ENCODE results near the gene ZAP70.

DNA sequence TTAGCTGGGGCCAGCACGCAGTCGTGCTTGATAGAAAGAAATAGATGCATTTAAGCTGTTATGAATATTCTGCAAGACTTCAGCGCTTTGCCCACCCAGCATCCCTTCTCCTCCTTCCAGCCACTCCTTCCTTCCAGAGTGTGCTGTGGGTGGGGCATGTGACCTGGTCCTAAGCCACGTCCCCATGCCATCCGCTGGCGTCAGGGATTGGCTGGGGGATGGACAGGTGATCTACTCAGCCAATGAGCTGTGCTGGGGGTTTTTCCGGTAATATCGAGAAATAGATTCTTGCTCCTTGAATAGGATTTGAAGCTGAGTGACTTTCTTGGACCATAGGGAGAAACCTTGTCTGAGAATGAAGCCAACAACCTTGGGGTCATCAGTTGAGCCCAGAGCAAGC, 4.8 kb upstream of the ZAP70 start:
- no peak for TF ChIP-seq POLR2A (IDR thresholded peaks at IDR 0.05; ENCODE audit: low read length)
- TF ChIP-seq GATA1 (IDR thresholded peaks at IDR 0.05; ENCODE audit: low read depth, low read length), result no peak
